RKO (cell line): ENCODE measurements around the gene SIRPA.

Experiments
- DNase-seq: peaks from one replicate; pipeline ENCODE4 v3.0.0-alpha.2; 2016; ENCODE audit warnings: low spot score

SIRPA gene

GRCh38 chr20:1894951-1895673, at the start of gene SIRPA:
SIRPA (plus strand) TSS chr20:1895407; CDS start chr20:1895448, 41 bp downstream.
- peak; percentile 52 for DNase-seq

GRCh38 chr20:1845701-1846100, 49.5 kb upstream of the SIRPA start:
- no peak for DNase-seq

- DNase-seq = no peak
Measured at GRCh38 chr20:1846341-1846740, 48.9 kb upstream of the SIRPA start.

- DNase-seq = no peak
Measured at GRCh38 chr20:1846876-1847275, 48.3 kb upstream of the SIRPA start.

- DNase-seq = no peak
Measured at GRCh38 chr20:1847780-1848179, 47.4 kb upstream of the SIRPA start.

GRCh38 chr20:1848373-1848772, 46.8 kb upstream of the SIRPA start:
- no peak for DNase-seq

GRCh38 chr20:1851396-1851795, 43.8 kb upstream of the SIRPA start:
- DNase-seq = no peak

GRCh38 chr20:1853473-1853872, 41.7 kb upstream of the SIRPA start:
- DNase-seq = no peak

GRCh38 chr20:1854246-1854645, 41.0 kb upstream of the SIRPA start:
- no peak for DNase-seq

GRCh38 chr20:1855109-1855508, 40.1 kb upstream of the SIRPA start:
- no peak for DNase-seq

- no peak for DNase-seq
Measured at GRCh38 chr20:1855690-1856089, 39.5 kb upstream of the SIRPA start.

GRCh38 chr20:1856424-1856823, 38.8 kb upstream of the SIRPA start:
- no peak for DNase-seq

- no peak for DNase-seq
Measured at GRCh38 chr20:1857466-1857865, 37.7 kb upstream of the SIRPA start.

GRCh38 chr20:1858871-1859270, 36.3 kb upstream of the SIRPA start:
- DNase-seq = no peak

GRCh38 chr20:1860446-1860845, 34.8 kb upstream of the SIRPA start:
- peak; percentile 27 for DNase-seq

- DNase-seq = no peak
Measured at GRCh38 chr20:1861347-1861976, 33.7 kb upstream of the SIRPA start.

GRCh38 chr20:1861996-1862662, 33.1 kb upstream of the SIRPA start:
- DNase-seq = no peak

- DNase-seq = no peak
Measured at GRCh38 chr20:1862663-1863053, 32.5 kb upstream of the SIRPA start.

GRCh38 chr20:1863296-1863695, 31.9 kb upstream of the SIRPA start:
- peak; percentile 18 for DNase-seq

GRCh38 chr20:1866834-1867233, 28.4 kb upstream of the SIRPA start:
- DNase-seq = no peak

GRCh38 chr20:1867495-1868260, 27.5 kb upstream of the SIRPA start:
- no peak for DNase-seq

GRCh38 chr20:1868856-1869255, 26.4 kb upstream of the SIRPA start:
- peak; percentile 37 for DNase-seq

GRCh38 chr20:1870323-1870722, 24.9 kb upstream of the SIRPA start:
- DNase-seq = no peak
